Superior temporal gyrus (tissue), 1 donor: Measurements from ENCODE around the gene GNB5.
"Not testable (repeated sequence)": the region's sequence is repeated elsewhere in the genome, so short reads cannot be mapped to it uniquely, and the experiment has no call there.

Source experiments
- DNase-seq: peaks from one replicate; pipeline ENCODE4 v3.0.0-alpha.2; 2016; ENCODE audit errors: extremely low spot score

The GNB5 gene

DNA sequence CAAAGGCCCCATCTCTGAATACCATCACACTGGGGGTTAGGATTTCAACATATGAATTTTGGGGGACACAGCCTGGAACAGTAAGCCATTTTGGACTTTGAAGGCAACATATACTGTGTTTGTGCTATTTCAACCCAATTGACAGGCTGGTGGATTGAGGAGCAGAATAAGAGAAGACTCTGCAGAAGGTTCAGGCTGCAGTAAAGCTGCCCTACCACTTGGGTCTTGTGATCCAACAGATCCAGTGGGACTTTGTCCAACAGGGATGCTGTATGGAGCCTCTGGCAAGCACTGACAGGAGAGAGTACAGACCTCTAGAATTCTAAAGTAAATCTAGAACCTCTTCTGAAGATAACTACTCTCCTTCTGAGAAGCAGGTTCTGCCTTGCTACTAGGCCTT lies 77.5 kb downstream of the GNB5 start:
- DNase-seq: no peak

DNA sequence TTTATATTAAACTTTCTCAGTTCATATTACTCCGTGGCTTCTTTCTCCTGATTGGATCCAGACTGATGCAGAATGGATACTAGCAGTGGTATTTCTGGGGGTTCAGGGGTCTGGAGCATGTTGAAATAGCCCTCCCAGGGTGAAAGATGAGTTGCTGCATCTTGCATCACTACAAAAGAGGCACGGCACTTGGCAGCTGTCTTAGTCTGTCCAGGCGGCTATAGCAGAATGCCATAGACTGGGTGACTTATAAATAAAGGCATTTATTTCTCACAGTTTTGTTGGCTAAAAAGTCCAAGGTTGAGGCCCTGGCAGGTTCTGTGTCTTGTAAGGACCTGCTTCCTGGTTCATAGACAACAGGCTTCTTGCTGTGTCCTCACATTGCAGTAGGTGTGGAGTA lies 78.0 kb downstream of the GNB5 start:
- no peak for DNase-seq

DNA sequence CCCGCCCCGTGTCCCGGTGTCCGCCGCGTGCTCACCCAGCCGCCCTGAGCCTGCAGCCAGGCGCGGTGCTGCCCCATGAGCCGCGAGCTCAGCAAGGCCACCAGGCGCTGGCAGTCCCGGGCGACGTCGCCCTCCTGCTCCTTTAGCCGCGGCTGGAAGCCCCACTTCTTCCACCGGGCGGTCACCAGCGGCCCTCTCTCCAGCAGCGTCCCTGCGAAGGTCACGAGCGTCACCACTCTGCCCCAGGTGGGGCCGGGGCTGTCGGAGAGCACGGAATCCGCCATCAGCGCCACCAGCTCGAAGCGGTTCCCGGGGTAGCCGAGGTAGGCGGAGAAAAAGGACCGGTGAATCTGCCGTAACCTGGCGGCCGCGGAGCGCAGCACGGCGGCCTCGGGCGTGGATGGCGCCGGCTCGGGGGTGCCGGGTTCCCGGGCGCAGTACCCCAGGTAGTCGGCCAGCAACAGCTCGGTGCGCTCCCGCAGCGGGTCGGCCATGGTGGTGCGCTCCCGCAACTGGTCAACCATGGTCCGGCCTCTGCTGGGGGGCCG lies 78.9 kb downstream of the GNB5 start:
- DNase-seq: no peak

DNA sequence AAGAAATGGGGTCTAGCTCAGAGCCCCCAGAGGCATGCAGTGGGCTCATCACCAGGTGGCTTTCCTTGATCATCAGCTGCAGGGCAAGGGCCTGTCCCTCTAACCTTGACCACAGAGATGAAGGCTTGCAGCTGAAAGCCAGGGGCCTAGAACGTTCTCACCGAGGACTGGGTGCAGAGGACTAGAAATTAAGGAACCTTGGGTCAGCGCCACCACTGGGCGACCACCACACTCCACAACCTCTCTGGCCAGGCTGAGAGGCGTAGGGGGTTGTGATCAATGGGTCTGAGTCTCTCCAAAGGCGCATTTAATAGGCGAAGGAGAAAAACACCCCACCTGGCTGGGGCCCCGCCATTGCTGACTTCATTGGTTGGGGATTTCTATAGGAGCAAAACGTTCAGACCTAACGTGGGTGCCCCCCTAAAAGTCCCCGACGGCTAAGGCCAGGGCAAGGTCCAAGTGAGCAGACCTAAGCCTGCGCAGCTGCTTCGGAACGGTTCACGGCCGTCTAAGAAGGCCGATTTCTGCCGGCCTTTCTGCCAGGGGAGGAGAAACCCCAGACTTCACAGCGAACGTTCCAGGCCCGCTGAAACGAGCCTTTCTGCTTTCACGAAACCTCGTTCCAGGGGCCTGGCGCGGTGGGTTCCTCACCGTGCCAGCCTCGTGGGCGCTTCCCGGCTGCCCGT lies 79.5 kb downstream of the GNB5 start:
- no peak for DNase-seq

DNA sequence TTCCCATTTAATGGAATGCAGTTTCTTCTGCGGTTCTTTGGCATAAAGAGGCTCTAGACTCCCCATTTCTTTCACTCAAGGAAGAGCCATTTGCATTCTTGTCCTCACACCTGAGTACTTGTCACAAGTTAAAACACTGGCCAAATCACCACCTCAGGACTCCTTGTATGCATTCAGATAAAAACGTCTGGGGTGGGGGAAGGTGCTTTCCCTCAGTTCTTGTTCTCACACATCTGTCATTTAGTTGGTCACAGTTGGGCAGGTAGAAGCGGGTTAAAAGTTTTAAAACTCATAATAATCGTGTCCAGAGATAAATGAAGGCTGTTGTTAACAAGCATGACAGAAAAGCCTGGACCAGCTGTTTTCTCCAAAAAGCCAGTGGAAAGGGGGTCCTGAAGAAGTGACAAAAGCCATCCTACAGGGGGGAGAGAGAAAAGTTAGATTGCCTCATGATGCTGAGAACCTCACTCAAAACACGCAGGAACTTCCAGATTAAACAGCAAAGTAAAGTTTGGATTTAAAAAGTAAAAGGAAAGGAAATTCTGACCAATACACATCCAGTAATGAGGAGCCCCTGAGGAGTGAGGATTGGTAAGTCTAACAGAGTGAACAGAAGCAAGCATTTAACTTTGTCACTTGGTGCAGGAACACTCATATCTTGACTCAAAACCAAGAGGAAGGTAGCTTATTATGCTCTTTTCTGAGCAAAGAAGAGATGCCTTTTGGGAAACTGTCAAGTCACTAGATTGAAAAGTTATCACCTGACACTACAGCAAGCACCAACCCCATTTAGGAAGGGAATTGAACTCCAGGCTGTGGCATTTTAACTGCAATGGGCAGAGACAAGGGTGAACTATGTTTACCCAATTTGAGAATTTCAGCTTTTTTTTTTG lies 81.4 kb downstream of the GNB5 start:
- no peak for DNase-seq

DNA sequence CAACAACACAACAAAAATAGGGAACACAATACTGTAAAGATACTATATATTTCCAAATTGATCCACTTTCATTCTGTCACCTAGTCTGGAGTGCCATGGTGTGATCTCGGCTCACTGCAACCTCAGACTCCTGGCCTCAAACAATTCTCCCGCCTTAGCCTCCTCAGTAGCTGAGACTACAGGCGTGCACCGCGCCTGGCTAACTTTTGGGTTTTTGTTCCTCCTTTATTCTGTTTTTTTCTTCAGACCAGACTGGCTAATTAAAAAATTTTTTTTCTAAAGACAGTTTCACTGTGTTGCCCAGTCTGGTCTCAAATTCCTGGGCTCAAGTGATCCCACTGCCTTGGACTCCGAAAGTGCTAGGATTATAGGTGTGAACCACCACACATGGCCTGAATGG lies 84.0 kb downstream of the GNB5 start:
- no peak for DNase-seq

DNA sequence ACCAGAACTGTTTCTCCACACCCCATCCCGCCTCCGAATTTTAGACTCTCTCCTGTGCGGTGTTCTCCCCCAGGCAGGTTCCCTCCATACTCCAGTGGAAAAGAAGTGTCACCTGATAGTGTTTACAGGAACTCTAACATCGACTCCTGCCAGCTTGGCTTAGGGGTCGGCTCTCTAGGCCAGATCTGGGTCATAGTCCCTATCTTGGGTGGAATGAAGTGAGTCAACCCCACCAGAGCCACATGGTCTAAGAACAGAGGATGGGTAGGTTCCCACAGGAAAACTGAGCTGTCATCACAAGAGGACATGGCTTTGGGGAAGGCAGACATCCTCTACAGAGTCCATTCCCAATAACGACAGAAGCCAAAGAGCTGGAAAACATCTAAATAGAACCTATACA lies 84.6 kb downstream of the GNB5 start:
- no peak for DNase-seq

DNA sequence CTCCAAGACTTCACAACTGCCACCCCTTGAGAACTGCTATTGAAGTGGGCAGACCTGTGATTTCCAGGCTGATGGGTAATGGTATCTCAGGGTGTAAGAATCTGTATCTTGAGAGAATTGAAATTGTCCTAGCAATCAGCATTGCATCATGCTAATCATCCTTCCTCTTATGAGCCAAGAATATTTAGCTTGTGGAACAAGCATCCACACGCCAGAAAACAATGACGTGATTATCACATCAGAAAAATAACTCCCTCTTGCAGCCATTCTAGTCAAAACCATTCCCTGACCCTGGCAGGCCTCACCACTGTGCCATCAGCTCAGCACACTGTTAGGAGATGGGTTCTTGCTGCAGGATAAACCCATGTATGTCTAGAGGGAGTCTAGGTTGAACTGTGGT lies 85.3 kb downstream of the GNB5 start:
- no peak for DNase-seq

DNA sequence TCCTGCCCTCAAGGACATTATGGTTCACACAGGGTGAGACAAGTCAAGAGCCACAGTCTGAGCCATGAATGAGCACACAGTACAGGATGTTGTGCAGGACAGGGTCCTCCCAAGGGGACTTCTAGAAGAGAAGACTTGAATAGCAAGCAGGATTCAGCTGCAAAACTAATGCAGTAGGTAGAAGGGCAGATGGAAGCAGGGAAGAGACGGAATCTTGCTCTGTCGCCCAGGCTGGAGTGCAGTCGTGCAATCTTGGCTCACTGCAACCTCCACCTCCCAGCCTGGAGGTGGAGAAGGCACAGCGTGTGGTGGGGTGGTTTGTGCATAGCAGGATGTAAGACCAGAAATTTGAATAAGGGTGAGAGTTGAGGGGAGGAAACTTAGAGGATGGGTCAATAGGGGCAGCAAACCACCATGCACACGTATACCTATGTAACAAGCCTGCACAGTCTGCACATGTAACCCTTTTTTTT lies 86.6 kb downstream of the GNB5 start:
- DNase-seq: no peak

DNA sequence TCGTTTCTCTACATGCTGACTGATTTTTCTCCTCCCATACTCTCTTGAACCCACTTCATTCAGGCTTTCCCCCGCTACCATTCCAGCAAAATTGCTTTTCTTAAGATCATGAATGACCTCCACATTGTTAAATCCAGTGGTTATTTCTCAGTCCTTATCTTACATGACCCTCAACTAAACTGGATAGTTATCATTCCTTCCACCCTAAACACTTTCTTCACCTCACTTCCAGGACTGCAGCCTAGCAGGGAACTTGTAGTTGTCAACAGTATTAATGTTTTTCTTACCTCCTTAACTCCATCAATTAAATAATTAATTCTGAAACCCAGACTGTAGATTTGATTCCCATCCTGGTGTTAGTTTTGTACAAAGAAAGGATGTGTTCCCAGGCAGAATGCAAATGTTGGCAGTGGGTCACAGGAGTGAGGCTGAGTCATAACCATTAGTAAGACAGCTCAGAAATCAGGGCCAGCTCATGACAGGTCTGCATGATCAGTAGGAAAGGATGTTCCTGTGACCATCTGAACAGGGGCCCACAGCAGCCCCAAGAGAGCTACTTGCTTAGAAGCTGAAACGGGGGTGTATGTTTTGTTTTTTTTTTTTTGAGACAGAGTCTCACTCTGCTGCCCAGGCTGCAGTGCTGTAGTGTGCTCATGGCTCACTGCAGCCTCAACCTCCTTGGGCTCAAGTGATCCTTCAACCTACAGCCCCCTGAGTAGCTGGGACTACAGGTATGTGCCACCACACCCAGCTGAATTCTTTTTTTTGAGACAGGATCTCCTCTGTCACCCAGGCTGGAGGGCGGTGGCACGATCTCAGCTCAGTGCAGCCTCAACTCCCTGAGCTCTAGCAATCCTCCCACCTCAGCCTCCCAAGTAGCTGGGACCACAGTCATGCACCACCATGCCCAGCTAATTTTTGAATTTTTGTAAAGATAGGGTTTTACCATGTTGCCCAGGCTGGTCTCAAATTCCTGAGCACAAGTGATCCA lies 87.7 kb downstream of the GNB5 start:
- peak; percentile 40 for DNase-seq

DNA sequence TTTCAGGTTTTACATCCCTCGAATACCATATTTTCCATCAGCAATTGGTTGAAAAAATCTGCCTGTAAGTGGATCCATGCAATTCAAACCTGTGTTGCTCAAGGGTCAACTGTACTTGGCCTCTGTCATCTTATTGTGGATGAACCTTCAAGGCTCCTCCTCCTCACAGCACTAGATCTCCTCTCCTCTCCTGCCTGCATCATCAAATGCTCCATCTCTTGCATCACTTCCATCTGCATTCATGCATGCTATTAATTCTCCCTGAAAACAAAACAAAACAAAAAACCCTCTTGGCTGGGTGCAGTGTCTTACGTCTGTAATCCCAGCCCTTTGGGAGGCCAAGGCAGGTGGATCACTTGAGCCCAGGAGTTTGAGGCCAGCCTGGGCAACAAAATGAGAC lies 88.7 kb downstream of the GNB5 start:
- DNase-seq: no peak

DNA sequence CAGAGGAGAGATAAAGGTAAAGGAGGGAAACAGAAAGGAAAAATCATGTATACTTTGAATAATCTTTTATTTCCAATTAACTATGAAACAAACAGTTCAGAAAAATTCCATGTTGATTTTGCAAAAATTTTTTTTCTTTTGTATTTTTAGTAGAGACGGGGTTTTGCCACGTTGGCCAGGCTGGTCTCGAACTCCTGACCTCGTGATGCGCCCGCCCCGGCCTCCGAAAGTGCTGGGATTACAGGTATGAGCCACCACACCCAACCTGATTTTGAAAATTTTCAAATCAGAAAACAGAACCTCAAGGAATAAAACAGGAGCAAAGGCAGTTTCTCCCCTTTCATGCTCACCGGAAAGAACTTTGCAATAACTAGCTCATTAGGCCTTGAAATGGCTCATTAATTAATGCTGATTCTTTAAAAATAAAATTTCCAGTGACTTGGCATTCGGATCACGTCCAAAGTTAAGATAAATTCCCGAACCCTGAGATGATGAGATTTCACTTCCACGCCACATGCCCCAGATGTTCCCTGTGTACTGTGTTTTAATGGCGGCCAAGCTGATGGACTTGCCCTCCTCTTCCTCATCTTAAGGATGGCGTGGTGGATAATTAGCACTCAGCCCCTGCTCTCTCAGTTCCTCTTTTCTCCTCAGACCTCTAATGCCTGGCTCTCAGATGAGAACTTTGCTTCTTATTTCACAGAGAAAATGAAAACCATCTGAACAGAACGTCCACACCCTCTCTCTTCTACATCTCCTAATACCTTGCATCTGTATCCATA lies 89.5 kb downstream of the GNB5 start:
- no peak for DNase-seq

DNA sequence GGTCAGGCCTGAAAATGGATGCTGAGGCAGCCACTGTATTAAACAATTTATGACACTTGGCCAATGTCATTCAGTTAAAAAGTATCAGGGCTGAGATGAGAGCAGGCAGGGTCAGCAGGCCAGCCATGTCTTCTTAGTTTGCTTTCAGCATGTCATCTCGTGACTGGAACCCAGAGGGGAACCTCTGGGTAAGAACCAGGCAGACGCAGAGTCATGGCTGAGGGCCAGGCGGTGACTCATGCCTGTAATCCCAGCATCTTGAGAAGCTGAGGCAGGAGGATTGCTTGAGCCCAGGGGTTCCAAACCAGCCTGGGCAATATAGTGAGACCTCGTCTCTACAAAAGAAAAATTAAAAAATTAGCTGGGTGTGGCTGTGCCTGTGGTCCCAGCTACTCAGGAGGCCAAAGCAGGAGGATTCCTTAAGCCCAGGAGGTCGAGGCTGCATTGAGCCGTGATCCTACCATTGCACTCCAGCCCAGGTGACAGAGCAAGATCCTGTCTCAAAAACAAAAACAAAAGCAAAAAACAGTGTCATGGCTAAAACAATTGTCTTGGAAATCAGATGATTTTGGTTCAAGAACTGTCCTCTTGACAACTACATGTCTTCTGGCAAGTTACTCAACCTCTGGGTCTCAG lies 90.3 kb downstream of the GNB5 start:
- DNase-seq: no peak

DNA sequence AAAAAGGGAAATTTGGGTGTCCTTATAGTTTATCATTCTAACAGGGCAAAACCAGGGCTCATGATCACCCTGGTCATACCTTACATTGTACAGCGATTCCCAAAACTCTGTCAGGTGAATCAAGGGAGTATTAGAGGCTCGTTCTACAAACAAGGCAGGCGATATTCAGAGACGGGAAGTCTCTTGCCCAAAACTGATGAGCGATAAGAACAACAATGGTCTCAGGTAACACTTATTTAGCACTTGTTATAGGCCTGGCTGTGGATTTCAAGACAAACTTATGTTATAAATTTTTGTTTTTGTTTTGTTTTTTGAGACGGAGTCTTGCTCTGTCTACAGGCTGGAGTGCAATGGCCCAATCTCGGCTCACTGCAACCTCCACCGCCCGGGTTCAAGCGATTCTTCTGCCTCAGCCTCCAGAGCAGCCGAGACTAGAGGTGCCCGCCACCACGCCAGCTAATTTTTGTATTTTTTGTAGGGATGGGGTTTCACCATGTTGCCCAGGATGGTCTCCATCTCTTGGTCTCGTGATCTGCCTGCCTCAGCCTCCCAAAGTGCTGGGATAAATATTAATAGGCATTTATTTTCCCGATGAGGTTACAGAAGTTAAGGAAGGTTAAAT lies 91.4 kb downstream of the GNB5 start:
- no peak for DNase-seq

DNA sequence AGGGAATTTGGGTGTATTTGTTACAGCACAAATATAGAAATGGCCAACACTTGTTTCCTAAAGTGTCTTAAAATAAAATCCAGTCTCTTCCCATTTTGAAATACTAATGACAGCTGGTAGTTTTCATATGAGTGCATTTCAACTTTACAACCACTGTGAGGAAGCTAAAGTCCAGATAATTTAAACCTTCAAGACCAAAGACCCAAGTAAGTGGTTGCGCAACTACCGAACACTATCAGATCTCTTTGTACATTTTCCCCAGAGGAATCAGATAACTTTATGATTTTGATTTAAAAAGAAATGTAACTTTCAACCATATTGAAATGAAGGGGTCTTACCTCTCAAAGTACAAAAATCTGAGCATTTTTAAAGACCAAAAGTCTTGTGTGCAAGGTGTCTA lies 92.9 kb downstream of the GNB5 start:
- no peak for DNase-seq

DNA sequence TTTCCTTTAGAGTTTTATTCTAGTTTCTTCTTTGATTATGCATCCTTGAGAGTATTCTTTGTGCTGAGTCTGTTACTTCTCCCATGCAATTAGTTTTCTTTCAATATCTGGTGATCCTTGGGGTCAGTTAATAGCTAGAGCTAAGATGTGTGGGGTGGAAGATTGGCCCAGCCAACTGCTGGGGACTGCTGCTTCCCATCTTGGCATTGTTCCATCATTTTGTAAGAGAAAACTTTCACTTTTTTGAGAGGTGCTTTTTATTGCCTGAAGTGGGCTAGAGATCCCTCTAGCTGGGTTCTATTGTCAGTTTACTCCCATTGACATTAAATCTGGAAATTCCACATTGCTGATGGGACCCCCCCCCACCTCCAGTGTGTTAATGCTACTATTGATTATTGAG lies 94.0 kb downstream of the GNB5 start:
- no peak for DNase-seq

DNA sequence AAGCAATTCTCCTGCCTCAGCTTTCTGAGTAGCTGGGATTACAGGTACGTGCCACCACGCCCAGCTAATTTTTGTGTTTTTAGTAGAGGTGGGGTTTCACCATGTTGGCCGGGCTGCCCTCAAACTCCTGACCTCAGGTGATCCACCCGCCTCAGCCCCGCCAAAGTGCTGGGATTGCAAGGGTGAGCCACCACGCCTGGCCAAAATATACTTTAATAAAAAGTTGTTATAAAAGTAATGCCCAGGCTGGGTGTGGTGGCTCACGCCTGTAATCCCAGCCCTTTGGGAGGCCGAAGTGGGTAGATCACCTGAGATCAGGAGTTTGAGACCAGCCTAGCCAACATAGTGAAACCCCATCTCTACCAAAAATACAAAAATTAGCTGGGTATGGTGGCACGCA lies 94.7 kb downstream of the GNB5 start:
- DNase-seq: not testable (repeated sequence)

DNA sequence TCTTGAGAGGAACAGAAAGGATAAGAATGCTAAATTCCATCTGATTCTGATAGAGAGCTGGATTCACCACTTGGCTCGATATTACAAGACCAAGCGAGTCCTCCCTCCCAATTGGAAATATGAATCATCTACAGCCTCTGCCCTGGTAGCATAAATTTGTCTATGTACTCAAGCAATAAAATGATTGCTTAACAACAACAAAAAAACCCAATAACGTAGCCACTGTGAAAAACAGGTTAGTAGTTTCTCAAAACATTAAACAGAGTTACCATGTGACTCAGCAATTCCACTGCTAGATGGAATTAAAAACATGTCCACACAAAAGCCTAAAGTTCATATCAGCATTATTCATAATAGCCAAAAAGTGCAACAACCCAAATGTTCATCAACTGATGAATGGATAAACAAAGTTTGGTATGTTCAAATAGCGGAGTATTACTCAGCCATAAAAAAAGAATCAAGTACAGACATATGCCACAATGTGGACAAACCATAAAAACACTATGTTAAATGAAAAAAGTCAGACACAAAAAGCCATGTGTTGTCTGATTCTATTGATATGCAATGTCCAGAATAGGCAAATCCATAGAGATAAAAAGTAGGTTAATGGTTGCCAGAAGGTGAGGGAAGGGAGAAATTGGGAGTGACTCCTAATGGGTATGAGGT lies 95.5 kb downstream of the GNB5 start:
- DNase-seq: no peak

DNA sequence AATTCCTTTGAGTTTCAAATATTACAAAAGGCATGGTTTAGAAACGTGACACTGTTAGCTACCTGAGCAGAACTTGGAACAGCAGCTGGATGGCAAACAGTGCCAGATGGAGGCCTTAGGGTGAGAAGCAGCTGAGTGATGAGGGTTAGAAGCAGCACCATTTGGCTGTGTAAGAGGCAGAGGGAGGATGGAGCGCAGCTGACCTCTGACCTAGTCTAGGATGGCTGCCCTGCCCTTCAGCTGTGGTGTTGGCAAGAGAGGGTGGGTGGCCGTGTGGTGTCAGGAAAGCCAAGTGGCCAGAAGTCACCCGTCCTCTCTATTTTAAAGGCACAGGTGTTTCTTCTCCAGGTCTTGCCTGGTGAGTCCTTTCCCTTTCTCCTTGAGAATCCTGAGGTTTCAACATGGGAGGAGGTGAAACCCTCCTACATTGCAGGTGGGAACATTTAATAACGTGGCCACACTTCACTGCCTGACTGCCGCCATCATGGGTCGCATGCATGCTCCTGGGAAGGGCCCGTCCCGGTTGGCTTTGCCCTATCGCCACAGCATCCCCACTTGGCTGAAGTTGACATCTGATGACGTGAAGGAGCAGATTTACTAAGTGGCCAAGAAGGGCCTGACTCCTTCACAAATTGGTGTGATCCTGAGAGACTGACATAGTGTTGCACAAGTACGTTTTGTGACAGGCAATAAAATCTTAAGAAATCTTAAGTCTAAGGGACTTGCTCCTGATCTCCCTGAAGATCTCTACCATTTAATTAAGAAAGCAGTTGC lies 96.2 kb downstream of the GNB5 start:
- DNase-seq: no peak
